ENCODE results near the gene DPEP2NB. TPM values are rescaled to one million over a fixed set of nuclear protein-coding genes. Genes with fewer than 3 reads are reported as not detected.

DPEP2NB gene
- total and polyA plus RNA-seq, 2 donors (not counting 1 experiment from before 2014, with no cell fraction given): not detected

DNA sequence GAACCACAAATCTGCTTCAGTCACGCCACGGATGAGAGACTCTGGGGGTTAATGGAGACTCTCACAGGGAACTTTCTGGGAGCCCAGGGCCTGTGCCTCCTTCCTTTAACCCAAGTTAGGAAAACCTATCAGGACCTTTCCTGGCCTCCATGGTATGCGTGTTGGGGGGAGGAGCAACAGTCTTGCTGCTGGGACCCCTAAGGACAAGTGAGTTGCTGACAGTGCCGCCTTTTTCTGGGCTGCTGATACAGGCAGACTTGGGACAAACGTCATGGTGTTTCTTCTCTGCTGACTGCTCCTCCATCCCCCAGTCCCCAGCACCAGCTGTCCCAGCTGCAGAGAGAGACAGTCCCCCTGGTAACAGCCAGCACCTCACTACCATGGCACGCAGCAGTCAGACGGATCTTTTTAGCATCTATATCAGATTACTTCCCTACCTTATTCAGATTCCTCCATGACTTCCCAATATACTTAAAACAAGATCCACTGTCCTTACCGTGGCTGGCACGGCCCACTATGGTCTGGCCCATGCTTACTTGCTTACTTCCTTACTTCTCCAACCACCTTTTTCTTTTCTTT, 6.5 kb downstream of the DPEP2NB start:
- Histone ChIP-seq H3K79me2 (ENCODE audit: control insufficient read depth, insufficient read depth, low read length) (no peaks in the 10 kb centered on the region), H3K9me3 (ENCODE audit: control insufficient read depth, insufficient read depth, low read depth, low read length) (no peaks in the 10 kb centered on the region), H3K36me3 (ENCODE audit: control insufficient read depth, insufficient read depth, low read length) (no peaks in the 10 kb centered on the region), H3K4me1 (ENCODE audit: control insufficient read depth, extremely low read depth, insufficient read depth, low read length) (no peaks in the 10 kb centered on the region), H3K9ac (ENCODE audit: insufficient read depth, low read length) (no peak overlapping the region), H3K27ac (ENCODE audit: insufficient read depth, low read length) (no peak overlapping the region), H3K27me3 (ENCODE audit: control insufficient read depth, insufficient read depth, low read length) (no peaks in the 10 kb centered on the region), H3K4me3 (replicated peaks in 1 of 4; ENCODE audit: control extremely low read depth in 1 of 4, insufficient read depth in 1 of 4, low read depth in 3 of 4, low read length in 4 of 4) (no peak overlapping the region), H4K20me1 (ENCODE audit: control insufficient read depth, extremely low read depth, insufficient read depth, low read length) (no peaks in the 10 kb centered on the region), H3K4me2 (ENCODE audit: extremely low read depth, insufficient read depth, low read length) (no peak overlapping the region), H2AFZ (ENCODE audit: low read length) (no peak overlapping the region)
- TF ChIP-seq, protein P1, sequence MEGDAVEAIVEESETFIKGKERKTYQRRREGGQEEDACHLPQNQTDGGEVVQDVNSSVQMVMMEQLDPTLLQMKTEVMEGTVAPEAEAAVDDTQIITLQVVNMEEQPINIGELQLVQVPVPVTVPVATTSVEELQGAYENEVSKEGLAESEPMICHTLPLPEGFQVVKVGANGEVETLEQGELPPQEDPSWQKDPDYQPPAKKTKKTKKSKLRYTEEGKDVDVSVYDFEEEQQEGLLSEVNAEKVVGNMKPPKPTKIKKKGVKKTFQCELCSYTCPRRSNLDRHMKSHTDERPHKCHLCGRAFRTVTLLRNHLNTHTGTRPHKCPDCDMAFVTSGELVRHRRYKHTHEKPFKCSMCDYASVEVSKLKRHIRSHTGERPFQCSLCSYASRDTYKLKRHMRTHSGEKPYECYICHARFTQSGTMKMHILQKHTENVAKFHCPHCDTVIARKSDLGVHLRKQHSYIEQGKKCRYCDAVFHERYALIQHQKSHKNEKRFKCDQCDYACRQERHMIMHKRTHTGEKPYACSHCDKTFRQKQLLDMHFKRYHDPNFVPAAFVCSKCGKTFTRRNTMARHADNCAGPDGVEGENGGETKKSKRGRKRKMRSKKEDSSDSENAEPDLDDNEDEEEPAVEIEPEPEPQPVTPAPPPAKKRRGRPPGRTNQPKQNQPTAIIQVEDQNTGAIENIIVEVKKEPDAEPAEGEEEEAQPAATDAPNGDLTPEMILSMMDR (conservative IDR thresholded peaks at IDR 0.05 in 1 of 2, IDR thresholded peaks at IDR 0.05 in 1 of 2; ENCODE audit: low read depth in 1 of 2, low read length in 2 of 2): no peak
- TF ChIP-seq EZH2 (IDR thresholded peaks at IDR 0.05; ENCODE audit: low read length, missing control alignments): no peak
- DNase-seq (ENCODE audit: low read depth in 2 of 2): no peak

DNA sequence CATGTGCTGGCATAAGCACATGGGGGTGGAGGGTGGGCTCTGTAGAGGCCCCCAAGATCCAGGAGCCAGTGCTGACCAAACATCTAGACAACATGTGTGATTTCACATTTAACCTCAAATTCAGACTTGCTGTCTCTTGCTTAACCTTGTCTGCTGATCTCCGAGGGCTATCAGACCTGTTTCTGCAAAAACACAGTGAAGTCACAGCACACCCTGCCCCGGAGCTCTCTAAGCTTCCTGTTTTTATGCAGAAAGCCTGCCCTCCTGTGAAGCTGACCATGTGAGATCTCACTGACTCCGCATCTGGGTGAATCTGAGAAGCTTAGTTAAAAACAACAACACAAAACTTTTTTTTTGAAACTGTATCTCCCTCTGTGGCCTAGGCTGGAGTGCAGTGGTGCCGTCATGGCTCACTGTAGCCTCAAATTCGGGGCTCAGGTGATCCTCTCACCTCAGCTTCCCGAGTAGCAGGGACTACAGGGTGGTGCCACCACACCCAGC, 9.9 kb downstream of the DPEP2NB start:
- Histone ChIP-seq H2AFZ (ENCODE audit: low read length) (no peak overlapping the region), H3K27me3 (ENCODE audit: control insufficient read depth, insufficient read depth, low read length) (no peaks in the 10 kb centered on the region)
- TF ChIP-seq EZH2 (IDR thresholded peaks at IDR 0.05; ENCODE audit: low read length, missing control alignments): no peak
- TF ChIP-seq, protein P1 (conservative IDR thresholded peaks at IDR 0.05 in 1 of 2, IDR thresholded peaks at IDR 0.05 in 1 of 2; ENCODE audit: low read depth in 1 of 2, low read length in 2 of 2): no peak

DNA sequence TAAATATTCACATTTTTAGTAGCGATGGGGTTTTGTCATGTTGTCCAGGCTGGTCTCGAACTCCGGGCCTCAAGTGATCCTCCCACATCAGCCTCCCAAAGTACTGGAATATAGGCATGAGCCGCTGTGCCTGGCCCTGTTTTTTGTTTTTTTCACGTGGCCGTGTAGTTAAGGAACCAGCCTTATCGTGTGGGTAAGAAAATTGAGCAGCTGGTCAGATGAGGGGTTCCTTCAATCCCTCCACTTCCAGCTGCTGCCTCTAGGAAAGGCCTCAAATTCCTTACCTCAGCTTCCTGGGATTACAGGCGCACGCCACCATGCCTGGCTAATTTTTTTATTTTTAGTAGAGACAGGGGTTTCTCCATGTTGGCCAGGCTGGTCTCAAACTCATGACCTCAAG, 10.5 kb downstream of the DPEP2NB start:
- Histone ChIP-seq H3K4me1 (ENCODE audit: control insufficient read depth, extremely low read depth, insufficient read depth, low read length) (no peaks in the 10 kb centered on the region), H3K4me3 (replicated peaks in 1 of 4; ENCODE audit: control extremely low read depth in 1 of 4, insufficient read depth in 1 of 4, low read depth in 3 of 4, low read length in 4 of 4) (no peak overlapping the region), H3K9ac (ENCODE audit: insufficient read depth, low read length) (no peak overlapping the region), H3K27me3 (ENCODE audit: control insufficient read depth, insufficient read depth, low read length) (no peaks in the 10 kb centered on the region), H3K36me3 (ENCODE audit: control insufficient read depth, insufficient read depth, low read length) (no peaks in the 10 kb centered on the region), H4K20me1 (ENCODE audit: control insufficient read depth, extremely low read depth, insufficient read depth, low read length) (no peaks in the 10 kb centered on the region), H3K4me2 (ENCODE audit: extremely low read depth, insufficient read depth, low read length) (no peak overlapping the region), H2AFZ (ENCODE audit: low read length) (no peak overlapping the region), H3K79me2 (ENCODE audit: control insufficient read depth, insufficient read depth, low read length) (no peaks in the 10 kb centered on the region), H3K9me3 (ENCODE audit: control insufficient read depth, insufficient read depth, low read depth, low read length) (no peaks in the 10 kb centered on the region), H3K27ac (ENCODE audit: insufficient read depth, low read length) (no peak overlapping the region)
- TF ChIP-seq, protein P1 (conservative IDR thresholded peaks at IDR 0.05 in 1 of 2, IDR thresholded peaks at IDR 0.05 in 1 of 2; ENCODE audit: low read depth in 1 of 2, low read length in 2 of 2): no peak
- TF ChIP-seq EZH2 (IDR thresholded peaks at IDR 0.05; ENCODE audit: low read length, missing control alignments): no peak
- DNase-seq (ENCODE audit: low read depth in 2 of 2): no peak

More for the DNA sequence above, 9.9 kb downstream of the DPEP2NB start:
- Histone ChIP-seq H3K79me2 (ENCODE audit: control insufficient read depth, insufficient read depth, low read length) (no peaks in the 10 kb centered on the region), H3K4me3 (replicated peaks in 1 of 4; ENCODE audit: control extremely low read depth in 1 of 4, insufficient read depth in 1 of 4, low read depth in 3 of 4, low read length in 4 of 4) (no peak overlapping the region), H3K4me1 (ENCODE audit: control insufficient read depth, extremely low read depth, insufficient read depth, low read length) (no peaks in the 10 kb centered on the region), H3K27ac (ENCODE audit: insufficient read depth, low read length) (no peak overlapping the region), H3K36me3 (ENCODE audit: control insufficient read depth, insufficient read depth, low read length) (no peaks in the 10 kb centered on the region), H4K20me1 (ENCODE audit: control insufficient read depth, extremely low read depth, insufficient read depth, low read length) (no peaks in the 10 kb centered on the region), H3K4me2 (ENCODE audit: extremely low read depth, insufficient read depth, low read length) (no peak overlapping the region), H3K9me3 (ENCODE audit: control insufficient read depth, insufficient read depth, low read depth, low read length) (no peaks in the 10 kb centered on the region), H3K9ac (ENCODE audit: insufficient read depth, low read length) (no peak overlapping the region)
- DNase-seq (ENCODE audit: low read depth in 2 of 2): peak in 1 of 2 donors; percentile 14
